Medulla oblongata (tissue), 1 donor: ENCODE measurements around the gene C5orf22.
"Not testable (repeated sequence)": the region's sequence is repeated elsewhere in the genome, so short reads cannot be mapped to it uniquely, and the experiment has no call there.

Experiments used
- DNase-seq: peaks from one replicate; pipeline ENCODE4 v3.0.0-alpha.2; 2015; ENCODE audit errors: extremely low spot score

C5orf22 gene

GRCh38 chr5:31531888-31532547 lies at the start of gene C5orf22, which contains the start of gene DROSHA:
TSS of gene C5orf22 (plus strand) at chr5:31532301. CDS start at chr5:31532393, 92 bp downstream.
TSS of gene DROSHA (minus strand) at chr5:31532093. CDS start at chr5:31529059, 3,034 bp downstream.
- DNase-seq = peak; percentile 98

- DNase-seq = no peak
Observed at GRCh38 chr5:31485376-31486207, 46.5 kb upstream of the C5orf22 start.

- DNase-seq = no peak
Observed at GRCh38 chr5:31486441-31486840, 45.7 kb upstream of the C5orf22 start.

GRCh38 chr5:31487506-31487905 lies 44.6 kb upstream of the C5orf22 start:
- DNase-seq = no peak

- peak; percentile 17 for DNase-seq
Observed at GRCh38 chr5:31492869-31493268, 39.2 kb upstream of the C5orf22 start.

GRCh38 chr5:31495336-31495735 lies 36.8 kb upstream of the C5orf22 start:
- DNase-seq = no peak

GRCh38 chr5:31496301-31496700 lies 35.8 kb upstream of the C5orf22 start:
- DNase-seq = no peak

- DNase-seq = no peak
Observed at GRCh38 chr5:31496891-31497290, 35.2 kb upstream of the C5orf22 start.

GRCh38 chr5:31500256-31500655 lies 31.8 kb upstream of the C5orf22 start:
- no peak for DNase-seq

GRCh38 chr5:31502506-31502905 lies 29.6 kb upstream of the C5orf22 start:
- no peak for DNase-seq

- no peak for DNase-seq
Observed at GRCh38 chr5:31504529-31504928, 27.6 kb upstream of the C5orf22 start.

- DNase-seq = no peak
Observed at GRCh38 chr5:31511305-31511704, 20.8 kb upstream of the C5orf22 start.

- no peak for DNase-seq
Observed at GRCh38 chr5:31516802-31517201, 15.3 kb upstream of the C5orf22 start.

- DNase-seq = no peak
Observed at GRCh38 chr5:31523041-31523440, 9.1 kb upstream of the C5orf22 start.

- DNase-seq = no peak
Observed at GRCh38 chr5:31530541-31531265, 1.4 kb upstream of the C5orf22 start.

- DNase-seq = no peak
Observed at GRCh38 chr5:31531543-31531887, 586 bp upstream of the C5orf22 start.

GRCh38 chr5:31534527-31535046 lies 2.5 kb downstream of the C5orf22 start:
- DNase-seq = no peak

- no peak for DNase-seq
Observed at GRCh38 chr5:31536873-31537272, 4.8 kb downstream of the C5orf22 start.

GRCh38 chr5:31537349-31537748 lies 5.2 kb downstream of the C5orf22 start:
- DNase-seq = no peak

- peak; percentile 9 for DNase-seq
Observed at GRCh38 chr5:31537851-31538250, 5.8 kb downstream of the C5orf22 start.

GRCh38 chr5:31549114-31549513 lies 17.0 kb downstream of the C5orf22 start:
- not testable (repeated sequence) for DNase-seq

GRCh38 chr5:31551878-31552277 lies 19.8 kb downstream of the C5orf22 start:
- no peak for DNase-seq
